B cell (primary cell): Measurements from ENCODE around the gene LEMD2.

Experiments
- EZH2 ChIP-seq: IDR thresholded peaks from 2 replicates; pipeline ENCODE4 v1.6.1; 2012; ENCODE audit warnings: borderline replicate concordance, low read depth, mild to moderate bottlenecking, moderate library complexity, low read length; ENCODE audit not compliant: insufficient read depth, poor library complexity, severe bottlenecking
- TF ChIP-seq, protein P1 (sequence below): fragments of 200-600 bp; IDR thresholded peaks from one replicate; pipeline ENCODE4 v1.8.0; 2022; ENCODE audit warnings: antibody characterized with exemption, mild to moderate bottlenecking

GRCh38 chr6:33794910-33795623 lies 6.1 kb upstream of the LEMD2 start:
- no peak for TF ChIP-seq EZH2
- TF ChIP-seq, protein P1, sequence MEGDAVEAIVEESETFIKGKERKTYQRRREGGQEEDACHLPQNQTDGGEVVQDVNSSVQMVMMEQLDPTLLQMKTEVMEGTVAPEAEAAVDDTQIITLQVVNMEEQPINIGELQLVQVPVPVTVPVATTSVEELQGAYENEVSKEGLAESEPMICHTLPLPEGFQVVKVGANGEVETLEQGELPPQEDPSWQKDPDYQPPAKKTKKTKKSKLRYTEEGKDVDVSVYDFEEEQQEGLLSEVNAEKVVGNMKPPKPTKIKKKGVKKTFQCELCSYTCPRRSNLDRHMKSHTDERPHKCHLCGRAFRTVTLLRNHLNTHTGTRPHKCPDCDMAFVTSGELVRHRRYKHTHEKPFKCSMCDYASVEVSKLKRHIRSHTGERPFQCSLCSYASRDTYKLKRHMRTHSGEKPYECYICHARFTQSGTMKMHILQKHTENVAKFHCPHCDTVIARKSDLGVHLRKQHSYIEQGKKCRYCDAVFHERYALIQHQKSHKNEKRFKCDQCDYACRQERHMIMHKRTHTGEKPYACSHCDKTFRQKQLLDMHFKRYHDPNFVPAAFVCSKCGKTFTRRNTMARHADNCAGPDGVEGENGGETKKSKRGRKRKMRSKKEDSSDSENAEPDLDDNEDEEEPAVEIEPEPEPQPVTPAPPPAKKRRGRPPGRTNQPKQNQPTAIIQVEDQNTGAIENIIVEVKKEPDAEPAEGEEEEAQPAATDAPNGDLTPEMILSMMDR, result no peak
